HAP-1 (cell line): ENCODE measurements around the gene CT83.

Experiments used
- DNase-seq, 2 experiments: peaks; one replicate each; pipeline ENCODE4 v3.0.0-alpha.2; 2016 to 2020; ENCODE audit warnings: low spot score in 2 of 2
- H3K27me3 ChIP-seq: fragments of 250-450 bp; sonication (Bioruptor Pico); 2 replicates; pipeline ENCODE4 v1.5.1; 2020; ENCODE audit warnings: low read depth, mild to moderate bottlenecking, moderate library complexity
- H3K36me3 ChIP-seq: fragments of 250-450 bp; sonication (Bioruptor Pico); replicated peaks from 2 replicates; pipeline ENCODE4 v1.5.1; 2020; ENCODE audit warnings: mild to moderate bottlenecking
- H3K4me1 ChIP-seq: fragments of 250-450 bp; sonication (Bioruptor Pico); 2 replicates; pipeline ENCODE4 v1.5.1; 2020; ENCODE audit warnings: mild to moderate bottlenecking
- H3K4me3 ChIP-seq: fragments of 250-450 bp; sonication (Bioruptor Pico); 2 replicates; pipeline ENCODE4 v1.5.1; 2020; ENCODE audit warnings: mild to moderate bottlenecking, moderate library complexity
- H3K9me3 ChIP-seq: fragments of 250-450 bp; sonication (Bioruptor Pico); 2 replicates; pipeline ENCODE4 v1.5.1; 2020; ENCODE audit warnings: mild to moderate bottlenecking, moderate library complexity
- in situ Hi-C: fragments of 300-500 bp; cut with MboI; formaldehyde crosslinking; loops from 3 replicates; pipeline ENCODE4 v1.14.3; 2020; ENCODE audit warnings: low sequenced_read_pairs, inconsistent platforms, mixed read lengths

CT83 gene, protein sequence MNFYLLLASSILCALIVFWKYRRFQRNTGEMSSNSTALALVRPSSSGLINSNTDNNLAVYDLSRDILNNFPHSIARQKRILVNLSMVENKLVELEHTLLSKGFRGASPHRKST

DNA sequence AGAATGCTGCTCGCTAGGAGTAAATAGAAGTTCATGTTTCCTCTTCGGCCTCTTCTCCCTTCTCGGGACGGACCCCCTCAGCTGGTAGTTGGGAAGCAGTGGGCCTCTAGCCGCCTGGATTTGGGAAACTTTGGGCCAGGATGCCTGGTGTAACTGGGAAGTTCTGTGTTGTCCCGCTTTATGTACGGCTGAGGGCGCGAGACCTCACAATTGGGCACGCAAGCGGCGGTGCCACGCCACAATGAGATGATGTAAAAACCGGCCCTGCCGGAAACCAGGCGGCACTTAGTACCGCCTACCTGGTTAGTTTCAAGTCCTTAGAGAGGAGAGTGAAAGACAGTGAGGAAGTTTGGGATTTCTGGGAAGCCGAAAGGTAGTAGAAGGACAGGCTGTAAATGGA is at the start of gene CT83:
TSS of gene CT83 (minus strand) at position 155 of the 400 bp plus-strand sequence. CDS start at position 35, 120 bp downstream.
- Histone ChIP-seq H3K4me3 (no peak within 1 kb of the TSS), H3K27me3 (no peaks in the 10 kb centered on the region; the same call in 1 of the 2 replicates), H3K36me3 (no peaks in the 10 kb centered on the region), H3K4me1 (no peaks in the 10 kb centered on the region), H3K9me3 (no peaks in the 10 kb centered on the region)
- in situ Hi-C loops: no loop called here
- no peak for DNase-seq

DNA sequence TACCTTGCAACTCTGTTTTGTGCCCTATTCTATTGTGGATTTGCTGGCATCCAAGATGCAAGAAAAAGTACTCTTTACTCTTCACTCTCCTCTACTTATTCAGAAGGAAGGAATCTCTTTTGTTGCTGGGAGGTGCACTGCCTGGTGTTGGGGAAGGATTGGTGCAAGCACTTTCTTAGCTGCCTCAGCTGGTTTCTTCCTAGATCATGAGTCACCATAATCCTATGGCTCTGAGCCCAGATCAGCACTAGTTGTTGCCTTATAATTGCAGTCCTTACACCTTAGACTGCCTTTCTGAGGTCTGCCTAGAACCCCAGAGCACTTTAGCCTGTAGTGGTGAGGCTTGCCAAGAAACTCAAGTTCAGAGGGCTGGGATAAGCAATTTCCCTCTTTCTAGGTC is 37.0 kb upstream of the CT83 start:
- no peak for DNase-seq
- in situ Hi-C loops: no loop called here
- no peak overlapping the region for H3K4me3 ChIP-seq
- no peaks in the 10 kb centered on the region for H3K4me1 ChIP-seq
- no peaks in the 10 kb centered on the region for H3K27me3 ChIP-seq
- H3K9me3 ChIP-seq: no peaks in the 10 kb centered on the region
- H3K36me3 ChIP-seq: no peaks in the 10 kb centered on the region

DNA sequence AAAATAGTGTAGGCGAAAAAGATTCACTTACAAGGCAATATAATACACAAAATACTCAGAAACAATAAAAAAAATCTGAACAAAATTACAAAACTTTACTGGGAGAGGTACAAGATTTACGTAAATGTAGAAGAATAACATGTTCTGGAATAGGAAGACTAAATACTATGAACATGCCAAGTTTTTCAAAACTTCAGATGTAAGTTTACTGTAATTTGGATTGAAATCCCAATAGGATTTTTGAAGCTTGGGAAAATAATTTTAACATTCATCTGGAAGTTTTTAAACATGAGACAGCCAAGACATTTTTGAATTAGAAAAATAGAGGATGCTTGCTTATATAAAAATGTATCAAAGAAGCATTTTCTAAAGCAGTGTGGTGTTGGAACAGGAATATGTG is 30.5 kb upstream of the CT83 start:
- Histone ChIP-seq H3K4me3 (no peak overlapping the region), H3K36me3 (no peaks in the 10 kb centered on the region), H3K9me3 (no peaks in the 10 kb centered on the region), H3K4me1 (no peaks in the 10 kb centered on the region), H3K27me3 (no peaks in the 10 kb centered on the region)
- no peak for DNase-seq
- in situ Hi-C loops: no loop called here

DNA sequence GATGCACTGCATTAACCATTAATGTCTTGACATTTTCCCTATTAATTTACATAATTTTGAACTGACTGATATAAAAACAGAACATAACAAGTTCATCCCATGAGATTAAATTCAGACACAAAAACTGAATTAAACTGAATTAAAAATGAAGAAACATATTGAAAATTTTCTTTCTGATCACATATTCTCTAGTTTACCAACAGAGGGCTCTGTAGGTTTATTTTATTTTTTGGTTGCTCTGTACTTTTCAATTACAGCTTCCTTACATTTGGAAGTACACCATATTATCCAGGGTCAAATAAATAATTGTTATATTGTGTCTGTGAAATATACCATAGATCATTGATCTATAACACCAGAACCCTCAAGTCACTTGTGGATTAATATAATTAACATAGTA is 27.3 kb upstream of the CT83 start:
- Histone ChIP-seq H3K4me1 (no peaks in the 10 kb centered on the region), H3K9me3 (no peaks in the 10 kb centered on the region), H3K27me3 (peaks cover 5% of the 10 kb centered on the region), H3K4me3 (no peak overlapping the region), H3K36me3 (no peaks in the 10 kb centered on the region)
- in situ Hi-C loops: no loop called here
- peak in 1 of 2 experiments; percentile 30 for DNase-seq

DNA sequence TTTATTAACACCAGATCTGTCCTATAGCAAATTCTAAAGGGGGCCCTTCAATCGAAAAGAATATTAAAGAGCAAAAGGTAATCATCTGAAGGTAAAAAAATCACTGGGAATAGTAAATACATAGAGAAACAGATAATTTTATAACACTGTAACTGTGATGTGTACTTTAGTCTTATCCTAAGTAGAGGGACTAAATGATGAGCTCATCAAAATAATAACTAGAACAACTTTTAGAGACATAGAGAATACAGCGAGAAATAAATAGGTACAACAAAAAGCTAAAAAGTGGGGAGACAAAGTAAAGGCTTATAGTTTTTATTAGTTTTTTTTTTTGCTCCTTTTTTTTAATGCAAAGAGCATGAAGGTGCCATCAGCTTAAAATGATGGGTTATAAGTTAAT is 17.3 kb upstream of the CT83 start:
- Histone ChIP-seq H3K36me3 (no peaks in the 10 kb centered on the region), H3K27me3 (peaks cover 2% of the 10 kb centered on the region), H3K9me3 (no peaks in the 10 kb centered on the region), H3K4me1 (no peaks in the 10 kb centered on the region), H3K4me3 (no peak overlapping the region)
- no peak for DNase-seq
- in situ Hi-C loops: no loop called here

DNA sequence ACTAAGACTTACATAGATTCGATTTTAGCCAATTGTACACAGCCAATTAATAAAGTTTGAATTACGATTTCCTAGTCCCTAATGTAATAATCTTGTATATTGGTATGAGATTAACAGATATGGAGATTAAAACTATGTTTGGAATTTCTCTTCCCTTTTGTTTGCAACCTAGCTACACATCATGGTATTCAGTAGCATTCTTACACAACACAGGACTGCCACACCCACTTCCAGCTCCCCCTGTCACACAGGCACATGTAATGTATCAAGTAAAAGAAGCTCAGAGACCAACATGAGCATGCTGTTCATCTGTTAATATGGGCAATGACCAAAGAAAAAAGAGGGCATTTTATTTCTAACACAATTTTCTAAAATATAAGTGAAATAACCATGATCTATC is 13.6 kb downstream of the CT83 start:
- peak; percentile 42 to 45 for DNase-seq
- H3K27me3 ChIP-seq: peaks cover 2% of the 10 kb centered on the region; the same call in 1 of the 2 replicates
- no peaks in the 10 kb centered on the region for H3K36me3 ChIP-seq
- in situ Hi-C loops: no loop called here
- no peaks in the 10 kb centered on the region for H3K9me3 ChIP-seq
- H3K4me3 ChIP-seq: no peak overlapping the region
- peaks cover 7% of the 10 kb centered on the region for H3K4me1 ChIP-seq

DNA sequence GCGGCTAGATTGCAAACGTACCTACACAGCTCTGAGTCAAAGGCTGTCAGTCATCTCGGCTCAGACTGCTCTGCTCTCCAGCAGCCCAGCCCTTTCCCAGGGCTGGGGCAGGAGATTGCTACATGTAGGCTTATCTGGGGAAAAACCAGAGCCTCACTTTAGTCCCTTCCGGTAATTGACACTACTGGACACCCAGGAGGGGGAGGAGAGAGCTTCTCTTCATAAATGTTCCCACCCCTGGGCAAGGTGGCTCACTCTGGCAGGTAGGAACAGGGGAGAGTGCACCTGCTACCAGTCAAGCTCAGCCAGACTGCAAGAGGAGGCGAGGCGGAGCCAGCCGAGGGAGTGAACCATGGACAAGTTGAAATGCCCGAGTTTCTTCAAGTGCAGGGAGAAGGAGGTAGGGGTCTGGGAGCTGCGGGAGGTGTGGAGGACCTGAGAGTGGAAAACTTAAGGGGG is 26.4 kb downstream of the CT83 start, which contains the start of gene SLC6A14:
TSS of gene SLC6A14 (plus strand) at position 249 of the 459 bp plus-strand sequence. CDS start at position 353, 104 bp downstream.
- no peak for DNase-seq
- no peaks in the 10 kb centered on the region for H3K36me3 ChIP-seq
- H3K4me1 ChIP-seq: no peaks in the 10 kb centered on the region
- no peaks in the 10 kb centered on the region for H3K9me3 ChIP-seq
- H3K4me3 ChIP-seq: no peak within 1 kb of the TSS
- H3K27me3 ChIP-seq: peaks cover 15% of the 10 kb centered on the region
- in situ Hi-C loops: no loop called here

DNA sequence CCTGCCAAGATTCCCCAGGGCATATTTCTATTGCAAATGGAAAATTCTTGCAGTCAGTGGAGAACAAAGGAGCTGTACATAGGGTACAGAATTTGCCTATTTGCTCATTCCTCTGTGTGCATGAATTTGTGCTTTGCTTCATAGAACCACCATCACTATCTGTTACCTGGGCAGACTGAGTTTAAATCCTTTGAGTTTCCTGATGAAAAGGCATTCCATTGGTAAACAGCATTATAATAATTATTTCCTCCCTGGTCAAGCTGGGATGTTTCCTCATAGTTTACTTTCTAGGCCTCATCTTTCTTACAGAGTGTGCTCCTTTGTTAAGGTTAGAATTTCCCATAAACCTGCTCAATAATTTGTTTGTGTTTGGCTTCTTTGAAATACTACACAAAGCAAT is 27.2 kb downstream of the CT83 start:
- in situ Hi-C loops: no loop called here
- no peak for DNase-seq
- H3K4me1 ChIP-seq: no peaks in the 10 kb centered on the region
- no peak overlapping the region for H3K4me3 ChIP-seq
- no peaks in the 10 kb centered on the region for H3K36me3 ChIP-seq
- peaks cover 15% of the 10 kb centered on the region for H3K27me3 ChIP-seq
- no peaks in the 10 kb centered on the region for H3K9me3 ChIP-seq

DNA sequence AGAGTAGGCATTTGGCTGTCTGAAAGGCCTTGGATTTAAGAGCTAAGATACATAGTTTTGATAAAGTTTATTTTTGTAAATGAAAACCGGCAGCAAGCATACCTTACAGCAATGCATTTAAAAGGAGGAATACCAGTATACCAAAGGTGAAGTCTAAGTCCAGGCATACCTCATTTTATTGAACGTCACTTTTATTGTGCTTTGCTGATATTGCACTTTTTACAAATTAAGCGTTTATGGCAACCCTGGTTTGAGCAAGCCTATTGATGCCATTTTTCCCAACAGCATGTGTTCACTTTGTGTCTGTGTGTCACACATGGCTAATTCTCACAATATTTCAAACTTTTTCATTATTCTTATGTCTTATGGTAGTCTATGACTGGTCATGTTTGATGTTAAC is 34.8 kb downstream of the CT83 start:
- in situ Hi-C loops: no loop called here
- H3K36me3 ChIP-seq: no peaks in the 10 kb centered on the region
- H3K27me3 ChIP-seq: no peaks in the 10 kb centered on the region

DNA sequence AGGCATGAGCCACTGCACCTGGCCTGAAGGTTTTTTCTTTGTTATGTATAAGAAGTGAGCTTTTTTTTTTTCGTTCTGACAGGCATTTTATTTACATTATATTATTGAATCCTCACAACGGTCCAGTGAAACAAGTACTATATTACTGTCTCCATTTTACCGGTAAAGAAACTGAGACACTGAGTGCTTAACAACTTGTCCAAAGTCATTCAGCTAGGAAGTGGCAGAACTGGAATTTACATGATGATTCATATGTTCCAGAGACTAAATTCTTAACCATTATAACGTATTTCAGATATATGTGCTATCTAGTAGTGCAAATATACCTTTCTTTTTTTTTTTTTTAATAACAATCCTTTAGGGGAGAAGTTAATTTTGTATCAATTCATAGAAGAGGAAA is 44.8 kb downstream of the CT83 start:
- H3K4me3 ChIP-seq: no peak overlapping the region
- in situ Hi-C loops: no loop called here
- H3K9me3 ChIP-seq: no peaks in the 10 kb centered on the region
- H3K4me1 ChIP-seq: no peaks in the 10 kb centered on the region
- no peak for DNase-seq
- no peaks in the 10 kb centered on the region for H3K27me3 ChIP-seq
- no peaks in the 10 kb centered on the region for H3K36me3 ChIP-seq

More for the DNA sequence above, 34.8 kb downstream of the CT83 start:
- DNase-seq: no peak
- H3K4me1 ChIP-seq: no peaks in the 10 kb centered on the region
- no peak overlapping the region for H3K4me3 ChIP-seq
- no peaks in the 10 kb centered on the region for H3K9me3 ChIP-seq

DNA sequence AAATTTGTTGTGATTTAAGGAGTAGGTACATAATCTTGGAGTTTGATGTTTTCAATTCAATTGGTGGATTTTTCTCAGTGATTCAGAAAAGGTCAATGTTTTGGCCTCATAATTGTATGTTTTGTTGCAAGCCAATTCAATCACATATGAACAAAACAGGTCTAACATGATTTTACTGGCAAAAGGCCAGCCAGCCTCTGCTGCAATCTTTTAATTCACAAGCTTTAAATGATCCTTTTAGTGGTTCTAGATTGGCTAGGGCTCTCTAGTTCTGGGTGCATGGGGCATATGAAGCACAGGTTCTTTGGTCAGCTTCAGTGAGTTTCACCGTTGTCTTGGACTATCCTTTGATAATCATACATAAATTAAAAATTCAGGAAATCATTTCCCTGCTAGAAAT is 45.6 kb downstream of the CT83 start:
- Histone ChIP-seq H3K36me3 (no peaks in the 10 kb centered on the region), H3K4me3 (no peak overlapping the region), H3K4me1 (no peaks in the 10 kb centered on the region), H3K27me3 (no peaks in the 10 kb centered on the region), H3K9me3 (no peaks in the 10 kb centered on the region)
- in situ Hi-C loops: no loop called here
- no peak for DNase-seq

DNA sequence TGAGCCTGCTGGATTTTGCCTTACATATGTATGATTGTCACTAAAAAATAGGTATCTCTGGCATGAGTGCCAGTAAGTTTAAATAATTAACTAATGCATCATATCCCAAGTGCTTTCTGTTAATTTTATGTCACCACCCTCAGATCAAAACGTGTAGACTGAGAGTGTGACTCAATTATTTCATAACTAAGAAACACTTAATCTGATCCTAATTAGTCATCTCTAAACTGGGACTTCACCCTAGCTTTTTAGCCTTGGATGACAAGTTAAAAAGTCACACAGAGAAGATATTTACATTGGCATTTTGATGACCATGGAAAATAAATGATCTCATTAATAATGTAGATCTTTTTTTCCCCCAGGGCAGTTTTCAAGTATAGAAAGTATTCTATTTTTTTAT is 49.5 kb downstream of the CT83 start:
- no peaks in the 10 kb centered on the region for H3K4me1 ChIP-seq
- DNase-seq: no peak
- H3K9me3 ChIP-seq: no peaks in the 10 kb centered on the region
- H3K36me3 ChIP-seq: no peaks in the 10 kb centered on the region
- H3K4me3 ChIP-seq: no peak overlapping the region
- in situ Hi-C loops: no loop called here
- H3K27me3 ChIP-seq: no peaks in the 10 kb centered on the region
